Neural progenitor cell (in vitro differentiated cells): ENCODE results near the gene PRTFDC1. TPM values are rescaled to one million over a fixed set of nuclear protein-coding genes. Genes with fewer than 3 reads are reported as not detected.

Experiments used
- DNase-seq: peaks from one replicate; pipeline ENCODE4 v3.0.0-alpha.2; 2016; ENCODE audit warnings: low spot score
- H2AFZ ChIP-seq: fragments of 200-600 bp; sonication (generic); replicated peaks from 2 replicates; pipeline ENCODE4 v1.6.1; 2016; ENCODE audit warnings: antibody characterized with exemption
- H3F3A ChIP-seq: fragments of 200-600 bp; sonication (generic); 2 replicates; pipeline ENCODE4 v1.6.1; 2016; ENCODE audit warnings: antibody characterized with exemption, low read depth
- H3K27ac ChIP-seq: fragments of 200-600 bp; sonication (generic); 2 replicates; pipeline ENCODE4 v1.5.1; 2016; ENCODE audit warnings: mild to moderate bottlenecking
- H3K27me3 ChIP-seq: fragments of 200-600 bp; sonication (generic); 2 replicates; pipeline ENCODE4 v1.6.1; 2016; ENCODE audit warnings: mild to moderate bottlenecking, moderate library complexity
- H3K36me3 ChIP-seq: fragments of 200-600 bp; sonication (generic); 2 replicates; pipeline ENCODE4 v1.5.1; 2016
- H3K4me1 ChIP-seq: fragments of 200-600 bp; sonication (generic); 2 replicates; pipeline ENCODE4 v1.6.1; 2016; ENCODE audit warnings: mixed run types
- H3K4me2 ChIP-seq: fragments of 200-600 bp; sonication (generic); 2 replicates; pipeline ENCODE4 v1.6.1; 2016
- H3K4me3 ChIP-seq: fragments of 200-600 bp; sonication (generic); 2 replicates; pipeline ENCODE4 v1.5.1; 2016
- H3K79me2 ChIP-seq: fragments of 200-600 bp; sonication (generic); 2 replicates; pipeline ENCODE4 v1.6.1; 2016; ENCODE audit warnings: low read depth
- H3K9ac ChIP-seq: fragments of 200-600 bp; sonication (generic); 2 replicates; pipeline ENCODE4 v1.6.1; 2016
- H3K9me3 ChIP-seq: fragments of 200-600 bp; sonication (generic); 2 replicates; pipeline ENCODE4 v1.5.1; 2016; ENCODE audit warnings: low read depth
- H4K20me1 ChIP-seq: fragments of 200-600 bp; sonication (generic); 2 replicates; pipeline ENCODE4 v1.6.1; 2016; ENCODE audit warnings: low read depth
- H3K27ac Mint-ChIP-seq: 3 replicates; pipeline ENCODE4 v1.8.0; 2021; ENCODE audit warnings: mixed read lengths
- H3K27me3 Mint-ChIP-seq: 2 replicates; pipeline ENCODE4 v1.8.0; 2022; ENCODE audit warnings: low read depth, mild to moderate bottlenecking, inconsistent platforms, moderate library complexity, mixed read lengths; ENCODE audit not compliant: insufficient read depth
- H3K36me3 Mint-ChIP-seq: 3 replicates; pipeline ENCODE4 v1.8.0; 2021; ENCODE audit warnings: mixed read lengths
- H3K4me1 Mint-ChIP-seq: 3 replicates; pipeline ENCODE4 v1.8.0; 2021; ENCODE audit warnings: mixed read lengths
- H3K4me3 Mint-ChIP-seq: 3 replicates; pipeline ENCODE4 v1.8.0; 2021; ENCODE audit warnings: mild to moderate bottlenecking, moderate library complexity, mixed read lengths
- H3K9me3 Mint-ChIP-seq: 3 replicates; pipeline ENCODE4 v1.8.0; 2020; ENCODE audit warnings: mixed read lengths
- EZH2 ChIP-seq: fragments of 200-600 bp; sonication (generic); IDR thresholded peaks from 2 replicates; pipeline ENCODE4 v1.6.1; 2017; ENCODE audit warnings: antibody characterized with exemption, mild to moderate bottlenecking, moderate library complexity
- EZH2phosphoT487 ChIP-seq: fragments of 200-600 bp; sonication (generic); IDR thresholded peaks from 2 replicates; pipeline ENCODE4 v1.6.1; 2017; ENCODE audit warnings: antibody characterized with exemption
- total RNA-seq: library from RNA; depleted of rRNA; stranded (reverse); fragments of >200 nt; gene quantifications from 2 replicates; pipeline ENCODE4 v1.2.3, GENCODE V29; 2015; ENCODE audit warnings: low replicate concordance
- TF ChIP-seq, protein P1 (sequence below): fragments of 200-600 bp; sonication (generic); IDR thresholded peaks from 2 replicates; pipeline ENCODE4 v1.5.1; 2017; ENCODE audit warnings: antibody characterized with exemption, mild to moderate bottlenecking

The PRTFDC1 gene
- total RNA-seq, 1 donor from 2014 or later, result 37.7 TPM

DNA sequence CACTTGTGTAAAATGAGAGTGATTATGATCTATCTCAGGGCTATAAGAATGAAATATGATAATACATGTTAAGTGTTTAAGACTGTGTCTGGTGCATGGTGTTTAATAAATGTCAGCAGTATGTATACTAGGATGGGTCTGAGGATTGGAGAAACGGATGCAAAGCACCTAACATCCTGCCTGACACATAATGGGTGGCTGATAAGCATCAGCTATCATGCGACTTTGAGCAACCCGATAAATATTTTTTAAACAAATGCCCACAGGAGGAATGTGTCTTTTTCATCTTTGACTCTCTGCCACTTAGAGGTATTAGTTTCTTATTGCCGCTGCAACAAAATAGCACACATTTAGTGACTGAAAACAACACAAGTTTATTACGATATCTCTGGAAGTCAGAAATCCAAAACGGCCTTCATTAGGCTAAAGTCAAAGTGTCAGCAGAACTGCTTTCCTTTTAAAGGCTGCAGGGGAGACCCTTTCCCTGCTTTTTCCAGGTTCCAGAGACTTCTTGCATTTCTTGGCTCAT lies 135.5 kb downstream of the PRTFDC1 start:
- H3K4me3 ChIP-seq, result no peak overlapping the region
- TF ChIP-seq EZH2phosphoT487 (no peak), EZH2 (no peak)
- TF ChIP-seq, protein P1, sequence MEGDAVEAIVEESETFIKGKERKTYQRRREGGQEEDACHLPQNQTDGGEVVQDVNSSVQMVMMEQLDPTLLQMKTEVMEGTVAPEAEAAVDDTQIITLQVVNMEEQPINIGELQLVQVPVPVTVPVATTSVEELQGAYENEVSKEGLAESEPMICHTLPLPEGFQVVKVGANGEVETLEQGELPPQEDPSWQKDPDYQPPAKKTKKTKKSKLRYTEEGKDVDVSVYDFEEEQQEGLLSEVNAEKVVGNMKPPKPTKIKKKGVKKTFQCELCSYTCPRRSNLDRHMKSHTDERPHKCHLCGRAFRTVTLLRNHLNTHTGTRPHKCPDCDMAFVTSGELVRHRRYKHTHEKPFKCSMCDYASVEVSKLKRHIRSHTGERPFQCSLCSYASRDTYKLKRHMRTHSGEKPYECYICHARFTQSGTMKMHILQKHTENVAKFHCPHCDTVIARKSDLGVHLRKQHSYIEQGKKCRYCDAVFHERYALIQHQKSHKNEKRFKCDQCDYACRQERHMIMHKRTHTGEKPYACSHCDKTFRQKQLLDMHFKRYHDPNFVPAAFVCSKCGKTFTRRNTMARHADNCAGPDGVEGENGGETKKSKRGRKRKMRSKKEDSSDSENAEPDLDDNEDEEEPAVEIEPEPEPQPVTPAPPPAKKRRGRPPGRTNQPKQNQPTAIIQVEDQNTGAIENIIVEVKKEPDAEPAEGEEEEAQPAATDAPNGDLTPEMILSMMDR, result no peak
- peaks cover 5% of the 10 kb centered on the region for H3K4me1 Mint-ChIP-seq
- H3K9me3 Mint-ChIP-seq, result no peaks in the 10 kb centered on the region
- no peaks in the 10 kb centered on the region for H3F3A ChIP-seq
- no peak overlapping the region for H3K4me3 Mint-ChIP-seq
- H3K36me3 ChIP-seq, result no peaks in the 10 kb centered on the region
- no peaks in the 10 kb centered on the region for H3K36me3 Mint-ChIP-seq
- H3K79me2 ChIP-seq, result no peaks in the 10 kb centered on the region
- H2AFZ ChIP-seq, result no peak overlapping the region
- no peak overlapping the region for H3K4me2 ChIP-seq
- H3K9ac ChIP-seq, result no peak overlapping the region
- H3K27ac ChIP-seq, result no peak overlapping the region
- no peaks in the 10 kb centered on the region for H3K9me3 ChIP-seq
- no peaks in the 10 kb centered on the region for H3K27me3 ChIP-seq
- H3K27ac Mint-ChIP-seq, result no peak overlapping the region
- no peak for DNase-seq
- no peaks in the 10 kb centered on the region for H3K27me3 Mint-ChIP-seq
- peaks cover 3% of the 10 kb centered on the region for H3K4me1 ChIP-seq
- no peaks in the 10 kb centered on the region for H4K20me1 ChIP-seq

DNA sequence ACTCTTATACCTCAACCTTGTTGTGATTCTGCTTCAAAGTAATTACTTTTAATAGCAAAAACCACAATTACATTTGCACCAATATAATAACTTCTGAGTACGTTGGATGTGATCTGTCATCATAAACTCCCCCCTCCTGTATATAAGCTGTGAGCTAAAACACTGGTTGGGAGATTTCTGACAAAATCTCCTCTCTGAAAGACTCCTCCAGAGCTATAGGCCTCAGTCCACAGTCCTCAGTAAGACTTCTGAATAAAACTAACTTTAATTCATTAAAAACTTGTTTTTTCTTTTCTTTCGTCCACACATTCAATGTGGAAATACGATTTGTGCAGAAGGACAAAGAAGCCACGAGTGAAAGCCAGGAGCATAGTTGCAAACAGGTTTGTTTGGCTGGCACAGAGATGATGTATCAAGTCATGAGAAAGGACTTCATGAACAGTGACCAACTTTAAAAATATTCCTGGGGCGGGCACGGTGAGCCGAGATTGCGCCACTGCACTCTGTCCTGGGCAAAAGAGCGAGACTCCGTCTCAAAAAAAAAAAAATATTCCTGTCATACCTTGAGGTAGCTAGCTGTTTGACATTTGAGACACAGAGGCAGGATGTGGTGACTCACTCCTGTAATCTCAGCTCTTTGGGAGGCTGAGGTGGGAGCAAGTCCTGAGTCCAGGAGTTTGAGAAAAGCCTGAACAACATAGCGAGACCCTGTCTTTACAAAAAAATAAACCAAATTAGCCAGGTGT lies 137.7 kb downstream of the PRTFDC1 start:
- Mint-ChIP-seq H3K9me3 (no peaks in the 10 kb centered on the region), H3K4me3 (no peak overlapping the region), H3K36me3 (no peaks in the 10 kb centered on the region), H3K27ac (no peak overlapping the region), H3K27me3 (no peaks in the 10 kb centered on the region), H3K4me1 (peaks cover 5% of the 10 kb centered on the region)
- H3K4me2 ChIP-seq, result no peak overlapping the region
- H2AFZ ChIP-seq, result no peak overlapping the region
- no peaks in the 10 kb centered on the region for H3K79me2 ChIP-seq
- H3K9me3 ChIP-seq, result no peaks in the 10 kb centered on the region
- DNase-seq, result no peak
- no peaks in the 10 kb centered on the region for H3K36me3 ChIP-seq
- no peak overlapping the region for H3K9ac ChIP-seq
- H3K4me3 ChIP-seq, result no peak overlapping the region
- TF ChIP-seq EZH2 (no peak), EZH2phosphoT487 (no peak)
- TF ChIP-seq, protein P1, result no peak
- no peaks in the 10 kb centered on the region for H4K20me1 ChIP-seq
- H3K27me3 ChIP-seq, result no peaks in the 10 kb centered on the region
- no peaks in the 10 kb centered on the region for H3F3A ChIP-seq
- peaks cover 5% of the 10 kb centered on the region for H3K4me1 ChIP-seq
- no peak overlapping the region for H3K27ac ChIP-seq

DNA sequence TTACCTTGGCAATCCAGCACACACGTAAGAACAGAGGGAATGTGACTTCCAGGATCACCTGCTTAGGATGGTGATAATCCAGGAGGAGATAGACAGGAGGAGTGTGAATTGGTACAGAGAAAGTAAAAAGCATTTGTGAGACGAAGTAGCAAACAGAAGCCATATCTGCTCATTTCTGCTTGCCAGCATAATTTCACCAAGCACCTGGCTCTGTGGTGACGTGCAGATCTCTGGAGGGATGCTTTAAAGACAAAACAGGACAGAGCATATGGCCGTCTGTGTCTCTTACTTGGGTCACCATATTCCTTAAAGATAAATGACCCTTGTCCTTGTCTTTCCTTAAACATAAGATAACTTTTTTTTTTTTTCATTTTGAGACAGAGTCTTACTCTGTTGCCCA lies 138.6 kb downstream of the PRTFDC1 start:
- Histone ChIP-seq H3K36me3 (no peaks in the 10 kb centered on the region), H4K20me1 (no peaks in the 10 kb centered on the region), H3K27ac (no peak overlapping the region), H3K4me3 (no peak overlapping the region), H3K9me3 (no peaks in the 10 kb centered on the region), H2AFZ (no peak overlapping the region), H3K4me1 (peaks cover 5% of the 10 kb centered on the region), H3K9ac (no peak overlapping the region), H3K4me2 (no peak overlapping the region), H3F3A (no peaks in the 10 kb centered on the region), H3K27me3 (no peaks in the 10 kb centered on the region), H3K79me2 (no peaks in the 10 kb centered on the region)
- Mint-ChIP-seq H3K9me3 (no peaks in the 10 kb centered on the region), H3K36me3 (no peaks in the 10 kb centered on the region), H3K27me3 (no peaks in the 10 kb centered on the region), H3K27ac (no peak overlapping the region), H3K4me1 (peaks cover 5% of the 10 kb centered on the region), H3K4me3 (no peak overlapping the region)
- no peak for TF ChIP-seq EZH2
- TF ChIP-seq, protein P1, result no peak
- TF ChIP-seq EZH2phosphoT487, result no peak
- no peak for DNase-seq
